ENCODE results near the gene GOLGA1. TPM values are rescaled to one million over a fixed set of nuclear protein-coding genes. Genes with fewer than 3 reads are reported as not detected.
A peak's percentile ranks its signal among the peaks of the same experiment; 100 is the strongest.

GOLGA1 gene
- total and polyA plus RNA-seq, 9 of the 15 experiments (the other 6 are each of a cell fraction or from before 2014, with no cell fraction given): 2.9 to 15.9 (median 8.5) TPM

DNA sequence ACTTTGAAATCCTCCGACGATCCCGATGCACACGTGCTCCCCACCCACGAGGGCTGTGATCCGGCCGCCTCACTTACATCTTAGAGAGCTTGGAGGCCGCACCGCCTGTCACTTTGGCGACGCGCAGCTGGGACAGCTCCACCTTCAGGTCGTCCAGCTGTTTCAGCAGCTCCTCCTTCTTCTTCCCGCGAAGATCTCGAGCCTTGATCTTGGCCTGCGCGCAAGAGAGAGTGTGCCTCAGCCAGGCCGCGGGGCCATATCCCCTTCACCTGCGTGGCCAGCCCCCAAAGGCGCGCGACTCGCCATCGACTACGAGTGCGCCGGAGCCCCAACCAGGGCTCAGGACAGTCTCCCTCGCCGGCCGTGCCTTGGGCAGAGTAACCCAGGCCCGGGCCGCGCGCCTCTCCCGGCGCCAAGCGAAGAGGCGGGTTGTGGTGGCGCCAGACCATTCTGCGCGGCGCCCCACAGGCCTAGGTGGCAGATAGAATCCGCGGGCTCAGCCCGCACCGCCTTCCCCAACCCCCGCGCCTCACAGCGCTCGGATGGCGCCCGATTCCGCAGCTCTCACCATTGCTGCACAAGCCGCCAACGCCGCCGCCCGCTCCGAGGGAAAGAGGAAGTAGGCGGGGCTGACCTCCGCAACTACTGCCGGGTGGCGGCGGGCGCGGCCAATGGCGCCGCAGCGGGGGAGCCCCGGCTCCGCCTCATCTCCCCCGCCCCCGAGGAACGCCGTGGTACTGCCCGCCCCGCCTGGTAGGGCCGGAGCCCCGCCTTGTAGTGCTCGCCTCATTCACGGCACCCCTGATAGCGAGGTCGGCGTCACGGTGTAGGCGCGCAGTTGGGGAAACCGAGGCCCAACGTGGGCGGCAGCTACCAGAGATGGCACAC lies 79.3 kb downstream of the GOLGA1 start, which contains the start of the genes ARPC5L and RPL35 (continued):
- no peak for TF ChIP-seq ZNF592 (IDR thresholded peaks at IDR 0.05)
- TF ChIP-seq ZNF77 (CRISPR knock-in tag; IDR thresholded peaks at IDR 0.05): no peak
- TF ChIP-seq ASH1L (IDR thresholded peaks at IDR 0.05; ENCODE audit: borderline replicate concordance, low read depth, partially characterized antibody): no peak
- peak; percentile 99 for TF ChIP-seq RBBP5 (IDR thresholded peaks at IDR 0.05; ENCODE audit: borderline replicate concordance, insufficient read depth, low read length, poor library complexity, severe bottlenecking)
- no peak for TF ChIP-seq SAFB2 (IDR thresholded peaks at IDR 0.05; ENCODE audit: borderline replicate concordance, low read depth, low read length, severe bottlenecking)
- TF ChIP-seq STAG1 (CRISPR knock-in tag; IDR thresholded peaks at IDR 0.05; ENCODE audit: borderline replicate concordance): no peak
- TF ChIP-seq BHLHE40 (IDR thresholded peaks at IDR 0.05; ENCODE audit: low read length): peak; percentile 96
- TF ChIP-seq STAT5A (IDR thresholded peaks at IDR 0.05; ENCODE audit: borderline replicate concordance, low read length): no peak
- TF ChIP-seq NCOA2 (IDR thresholded peaks at IDR 0.05; ENCODE audit: partially characterized antibody in 2 of 2): no peak
- TF ChIP-seq, protein P1, sequence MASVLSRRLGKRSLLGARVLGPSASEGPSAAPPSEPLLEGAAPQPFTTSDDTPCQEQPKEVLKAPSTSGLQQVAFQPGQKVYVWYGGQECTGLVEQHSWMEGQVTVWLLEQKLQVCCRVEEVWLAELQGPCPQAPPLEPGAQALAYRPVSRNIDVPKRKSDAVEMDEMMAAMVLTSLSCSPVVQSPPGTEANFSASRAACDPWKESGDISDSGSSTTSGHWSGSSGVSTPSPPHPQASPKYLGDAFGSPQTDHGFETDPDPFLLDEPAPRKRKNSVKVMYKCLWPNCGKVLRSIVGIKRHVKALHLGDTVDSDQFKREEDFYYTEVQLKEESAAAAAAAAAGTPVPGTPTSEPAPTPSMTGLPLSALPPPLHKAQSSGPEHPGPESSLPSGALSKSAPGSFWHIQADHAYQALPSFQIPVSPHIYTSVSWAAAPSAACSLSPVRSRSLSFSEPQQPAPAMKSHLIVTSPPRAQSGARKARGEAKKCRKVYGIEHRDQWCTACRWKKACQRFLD (CRISPR knock-in tag; IDR thresholded peaks at IDR 0.05): peak; percentile 41; the same call in 1 of the 2 replicates
- TF ChIP-seq, protein P2, sequence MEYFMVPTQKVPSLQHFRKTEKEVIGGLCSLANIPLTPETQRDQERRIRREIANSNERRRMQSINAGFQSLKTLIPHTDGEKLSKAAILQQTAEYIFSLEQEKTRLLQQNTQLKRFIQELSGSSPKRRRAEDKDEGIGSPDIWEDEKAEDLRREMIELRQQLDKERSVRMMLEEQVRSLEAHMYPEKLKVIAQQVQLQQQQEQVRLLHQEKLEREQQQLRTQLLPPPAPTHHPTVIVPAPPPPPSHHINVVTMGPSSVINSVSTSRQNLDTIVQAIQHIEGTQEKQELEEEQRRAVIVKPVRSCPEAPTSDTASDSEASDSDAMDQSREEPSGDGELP (CRISPR knock-in tag; IDR thresholded peaks at IDR 0.05; ENCODE audit: borderline replicate concordance): peak; percentile 98
- TF ChIP-seq MCM5 (IDR thresholded peaks at IDR 0.05; ENCODE audit: low read depth): no peak
- no peak for TF ChIP-seq STAT6 (CRISPR knock-in tag; IDR thresholded peaks at IDR 0.05)
- no peak for TF ChIP-seq SRSF7 (optimal IDR thresholded peaks at IDR 0.05; ENCODE audit: low read depth, low read length)
- TF ChIP-seq PHTF2 (CRISPR knock-in tag; IDR thresholded peaks at IDR 0.05): no peak
